Liver (tissue), 9 donors: ENCODE results near the gene CCDC158. TPM values are rescaled to one million over a fixed set of nuclear protein-coding genes. Genes with fewer than 3 reads are reported as not detected.

Experiments
- DNase-seq: peaks from one replicate; pipeline ENCODE4 v3.0.0-alpha.2; 2017; ENCODE audit warnings: low spot score
- H3K27ac ChIP-seq, 2 donors: one replicate each; pipeline ENCODE4 v1.7.0; 2013; ENCODE audit warnings: inconsistent platforms in 2 of 2, low read length in 2 of 2, control low read depth in 1 of 2, low read depth in 1 of 2, mild to moderate bottlenecking in 1 of 2
- H3K27me3 ChIP-seq, 4 donors: one replicate each; pipeline versions ENCODE4 v1.6.1 to v1.7.0; 2013; ENCODE audit warnings: low read length in 3 of 4, inconsistent platforms in 1 of 4, mild to moderate bottlenecking in 1 of 4, moderate library complexity in 1 of 4; ENCODE audit not compliant: control insufficient read depth in 4 of 4, insufficient read depth in 4 of 4
- H3K36me3 ChIP-seq, 4 donors: one replicate each; pipeline versions ENCODE4 v1.6.1 to v1.7.0; 2013; ENCODE audit warnings: low read length in 3 of 4, mild to moderate bottlenecking in 3 of 4, low read depth in 1 of 4, moderate library complexity in 1 of 4; ENCODE audit not compliant: control insufficient read depth in 4 of 4, insufficient read depth in 3 of 4
- H3K4me1 ChIP-seq, 4 donors: one replicate each; pipeline versions ENCODE4 v1.6.1 to v1.7.0; 2013; ENCODE audit warnings: low read length in 3 of 4, mild to moderate bottlenecking in 3 of 4, moderate library complexity in 1 of 4; ENCODE audit not compliant: control insufficient read depth in 4 of 4, insufficient read depth in 4 of 4
- H3K4me3 ChIP-seq, 3 donors: one replicate each; pipeline versions ENCODE4 v1.6.1 to v1.7.0; 2013; ENCODE audit warnings: low read length in 3 of 3, control low read depth in 1 of 3, low read depth in 1 of 3, mild to moderate bottlenecking in 1 of 3
- H3K9ac ChIP-seq, 2 donors: one replicate each; pipeline ENCODE4 v1.7.0; 2013; ENCODE audit warnings: low read length in 2 of 2, mild to moderate bottlenecking in 2 of 2, moderate library complexity in 2 of 2, control low read depth in 1 of 2, low read depth in 1 of 2
- H3K9me3 ChIP-seq, 4 donors: one replicate each; pipeline versions ENCODE4 v1.6.1 to v1.7.0; 2013; ENCODE audit warnings: low read length in 3 of 4; ENCODE audit not compliant: control insufficient read depth in 4 of 4
- FOXA1 ChIP-seq: IDR thresholded peaks from 2 replicates; pipeline ENCODE4 v1.6.1; 2016; ENCODE audit warnings: antibody characterized with exemption
- FOXA2 ChIP-seq: IDR thresholded peaks from 2 replicates; pipeline ENCODE4 v1.6.1; 2016; ENCODE audit warnings: antibody characterized with exemption
- HNF4A ChIP-seq, 2 donors: conservative IDR thresholded peaks; 2 replicates each; pipeline ENCODE4 v1.6.1; 2016; ENCODE audit warnings: antibody characterized with exemption in 2 of 2, mild to moderate bottlenecking in 2 of 2
- HNF4G ChIP-seq: IDR thresholded peaks from 2 replicates; pipeline ENCODE4 v1.6.1; 2016; ENCODE audit warnings: antibody characterized with exemption
- JUND ChIP-seq, 2 donors: IDR thresholded peaks; 2 replicates each; pipeline ENCODE4 v1.6.1; 2016; ENCODE audit warnings: antibody characterized with exemption in 2 of 2
- MAX ChIP-seq: IDR thresholded peaks from 2 replicates; pipeline ENCODE4 v1.6.1; 2016; ENCODE audit warnings: antibody characterized with exemption
- NR2F2 ChIP-seq: IDR thresholded peaks from 2 replicates; pipeline ENCODE4 v1.6.1; 2016; ENCODE audit warnings: antibody characterized with exemption
- RAD21 ChIP-seq, 2 donors: IDR thresholded peaks; 2 replicates each; pipeline ENCODE4 v1.6.1; 2016; ENCODE audit warnings: antibody characterized with exemption in 2 of 2, mild to moderate bottlenecking in 2 of 2
- RXRA ChIP-seq, 2 donors: IDR thresholded peaks; 2 replicates each; pipeline ENCODE4 v1.6.1; 2017 to 2018; ENCODE audit warnings: antibody characterized with exemption in 2 of 2, mild to moderate bottlenecking in 1 of 2
- SP1 ChIP-seq: IDR thresholded peaks from 2 replicates; pipeline ENCODE4 v1.6.1; 2018; ENCODE audit warnings: antibody characterized with exemption, mild to moderate bottlenecking
- TAF1 ChIP-seq: conservative IDR thresholded peaks from 2 replicates; pipeline ENCODE4 v1.6.1; 2016; ENCODE audit warnings: antibody characterized with exemption, mild to moderate bottlenecking
- YY1 ChIP-seq: IDR thresholded peaks from 2 replicates; pipeline ENCODE4 v1.6.1; 2016; ENCODE audit warnings: antibody characterized with exemption, mild to moderate bottlenecking
- WGBS: extraction: QIAGEN DNeasy Blood & Tissue Kit; methylation state at CpG from one replicate; pipeline ENCODE4 v1.1.7; 2013; 5-methylcytosine and 5-hydroxymethylcytosine counted together
- polyA plus RNA-seq, 2 donors: library from polyadenylated mRNA; stranded (reverse) in 1 of 2; unstranded in 1 of 2; fragments of 200-250 nt in 1 of 2; fragments of >200 nt in 1 of 2; fragmentation: Nextera tagmentation in 1 of 2; extraction: Ambion mirVana in 1 of 2; gene quantifications; one replicate each; pipeline versions ENCODE4 v1.2.1 to v1.2.3, GENCODE V29; 2013 to 2015
- total RNA-seq, 2 donors: library from RNA; depleted of rRNA; stranded (reverse); fragments of >200 nt; gene quantifications; one replicate each; pipeline ENCODE4 v1.2.3, GENCODE V29; 2014
- TF ChIP-seq, protein P1 (sequence below): fragments of 150-350 bp; IDR thresholded peaks from 2 replicates; pipeline ENCODE4 v1.5.1; 2017; ENCODE audit warnings: improper control_type of control experiment, low read depth, low read length; ENCODE audit not compliant: missing input control
- TF ChIP-seq, protein P2 (sequence below): IDR thresholded peaks from 2 replicates; pipeline ENCODE4 v1.6.1; 2016; ENCODE audit warnings: antibody characterized with exemption
- TF ChIP-seq, protein P3 (sequence below): IDR thresholded peaks from 2 replicates; pipeline ENCODE4 v1.6.1; 2016; ENCODE audit warnings: antibody characterized with exemption, mild to moderate bottlenecking
- TF ChIP-seq, protein P4 (sequence below): IDR thresholded peaks from 2 replicates; pipeline ENCODE4 v1.6.1; 2016; ENCODE audit warnings: antibody characterized with exemption
- donor health status: healthy.
- donor health status: healthy.
- donor health status: healthy.
- donor health status: healthy.
- donor health status: healthy.

CCDC158 gene
- total and polyA plus RNA-seq, 4 donors, result 0.28 to 4.0 (median 1.1) TPM

GRCh38 chr4:76310683-76311082, 110.3 kb downstream of the CCDC158 start:
- H3K27ac ChIP-seq, result peak overlapping the region; percentile 33 to 84
- TF ChIP-seq, protein P1, sequence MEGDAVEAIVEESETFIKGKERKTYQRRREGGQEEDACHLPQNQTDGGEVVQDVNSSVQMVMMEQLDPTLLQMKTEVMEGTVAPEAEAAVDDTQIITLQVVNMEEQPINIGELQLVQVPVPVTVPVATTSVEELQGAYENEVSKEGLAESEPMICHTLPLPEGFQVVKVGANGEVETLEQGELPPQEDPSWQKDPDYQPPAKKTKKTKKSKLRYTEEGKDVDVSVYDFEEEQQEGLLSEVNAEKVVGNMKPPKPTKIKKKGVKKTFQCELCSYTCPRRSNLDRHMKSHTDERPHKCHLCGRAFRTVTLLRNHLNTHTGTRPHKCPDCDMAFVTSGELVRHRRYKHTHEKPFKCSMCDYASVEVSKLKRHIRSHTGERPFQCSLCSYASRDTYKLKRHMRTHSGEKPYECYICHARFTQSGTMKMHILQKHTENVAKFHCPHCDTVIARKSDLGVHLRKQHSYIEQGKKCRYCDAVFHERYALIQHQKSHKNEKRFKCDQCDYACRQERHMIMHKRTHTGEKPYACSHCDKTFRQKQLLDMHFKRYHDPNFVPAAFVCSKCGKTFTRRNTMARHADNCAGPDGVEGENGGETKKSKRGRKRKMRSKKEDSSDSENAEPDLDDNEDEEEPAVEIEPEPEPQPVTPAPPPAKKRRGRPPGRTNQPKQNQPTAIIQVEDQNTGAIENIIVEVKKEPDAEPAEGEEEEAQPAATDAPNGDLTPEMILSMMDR, result no peak
- TF ChIP-seq RAD21 (IDR thresholded peaks at IDR 0.05), result peak in 1 of 2 donors; percentile 24
- TF ChIP-seq, protein P2, sequence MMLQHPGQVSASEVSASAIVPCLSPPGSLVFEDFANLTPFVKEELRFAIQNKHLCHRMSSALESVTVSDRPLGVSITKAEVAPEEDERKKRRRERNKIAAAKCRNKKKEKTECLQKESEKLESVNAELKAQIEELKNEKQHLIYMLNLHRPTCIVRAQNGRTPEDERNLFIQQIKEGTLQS, result no peak
- no peak for TF ChIP-seq HNF4G
- no peak for TF ChIP-seq HNF4A (conservative IDR thresholded peaks at IDR 0.05)
- no peak for TF ChIP-seq FOXA1
- no peak for TF ChIP-seq JUND (IDR thresholded peaks at IDR 0.05)
- TF ChIP-seq SP1, result no peak
- peak overlapping the region; percentile 86 to 89 for H3K9ac ChIP-seq
- H3K27me3 ChIP-seq, result no peaks in the 10 kb centered on the region
- no peaks in the 10 kb centered on the region for H3K9me3 ChIP-seq
- 27% methylated on average over 4 of the region's 4 CpGs for WGBS
- DNase-seq, result no peak
- H3K4me1 ChIP-seq, result peaks cover 5 to 34% (median 19%) of the 10 kb centered on the region in 4 donors
- H3K36me3 ChIP-seq, result peaks cover 0 to 10% (median 0%) of the 10 kb centered on the region in 4 donors
- peak overlapping the region; percentile 51 to 85 (median 77) for H3K4me3 ChIP-seq

GRCh38 chr4:76309939-76310550, 110.9 kb downstream of the CCDC158 start:
- H3K27ac ChIP-seq, result peak overlapping the region; percentile 33 to 84
- H3K9me3 ChIP-seq, result no peaks in the 10 kb centered on the region
- peak overlapping the region; percentile 51 to 85 (median 77) for H3K4me3 ChIP-seq
- peak overlapping the region in 1 of 2 donors; percentile 45 for H3K9ac ChIP-seq
- WGBS, result 30% methylated on average over 3 of the region's 3 CpGs
- peaks cover 0 to 10% (median 0%) of the 10 kb centered on the region in 4 donors for H3K36me3 ChIP-seq
- H3K4me1 ChIP-seq, result peaks cover 5 to 34% (median 21%) of the 10 kb centered on the region in 4 donors
- DNase-seq, result no peak
- H3K27me3 ChIP-seq, result no peaks in the 10 kb centered on the region
- TF ChIP-seq NR2F2 (no peak), JUND (IDR thresholded peaks at IDR 0.05) (peak in 1 of 2 donors; percentile 8), MAX (peak; percentile 32), FOXA2 (no peak), HNF4A (conservative IDR thresholded peaks at IDR 0.05) (peak in 1 of 2 donors; percentile 60), TAF1 (peak; percentile 7), RAD21 (IDR thresholded peaks at IDR 0.05) (peak in 1 of 2 donors; percentile 11), RXRA (IDR thresholded peaks at IDR 0.05) (peak in 1 of 2 donors; percentile 50), YY1 (peak; percentile 64)
- TF ChIP-seq, protein P3, sequence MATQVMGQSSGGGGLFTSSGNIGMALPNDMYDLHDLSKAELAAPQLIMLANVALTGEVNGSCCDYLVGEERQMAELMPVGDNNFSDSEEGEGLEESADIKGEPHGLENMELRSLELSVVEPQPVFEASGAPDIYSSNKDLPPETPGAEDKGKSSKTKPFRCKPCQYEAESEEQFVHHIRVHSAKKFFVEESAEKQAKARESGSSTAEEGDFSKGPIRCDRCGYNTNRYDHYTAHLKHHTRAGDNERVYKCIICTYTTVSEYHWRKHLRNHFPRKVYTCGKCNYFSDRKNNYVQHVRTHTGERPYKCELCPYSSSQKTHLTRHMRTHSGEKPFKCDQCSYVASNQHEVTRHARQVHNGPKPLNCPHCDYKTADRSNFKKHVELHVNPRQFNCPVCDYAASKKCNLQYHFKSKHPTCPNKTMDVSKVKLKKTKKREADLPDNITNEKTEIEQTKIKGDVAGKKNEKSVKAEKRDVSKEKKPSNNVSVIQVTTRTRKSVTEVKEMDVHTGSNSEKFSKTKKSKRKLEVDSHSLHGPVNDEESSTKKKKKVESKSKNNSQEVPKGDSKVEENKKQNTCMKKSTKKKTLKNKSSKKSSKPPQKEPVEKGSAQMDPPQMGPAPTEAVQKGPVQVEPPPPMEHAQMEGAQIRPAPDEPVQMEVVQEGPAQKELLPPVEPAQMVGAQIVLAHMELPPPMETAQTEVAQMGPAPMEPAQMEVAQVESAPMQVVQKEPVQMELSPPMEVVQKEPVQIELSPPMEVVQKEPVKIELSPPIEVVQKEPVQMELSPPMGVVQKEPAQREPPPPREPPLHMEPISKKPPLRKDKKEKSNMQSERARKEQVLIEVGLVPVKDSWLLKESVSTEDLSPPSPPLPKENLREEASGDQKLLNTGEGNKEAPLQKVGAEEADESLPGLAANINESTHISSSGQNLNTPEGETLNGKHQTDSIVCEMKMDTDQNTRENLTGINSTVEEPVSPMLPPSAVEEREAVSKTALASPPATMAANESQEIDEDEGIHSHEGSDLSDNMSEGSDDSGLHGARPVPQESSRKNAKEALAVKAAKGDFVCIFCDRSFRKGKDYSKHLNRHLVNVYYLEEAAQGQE, result peak; percentile 34
- TF ChIP-seq, protein P4, sequence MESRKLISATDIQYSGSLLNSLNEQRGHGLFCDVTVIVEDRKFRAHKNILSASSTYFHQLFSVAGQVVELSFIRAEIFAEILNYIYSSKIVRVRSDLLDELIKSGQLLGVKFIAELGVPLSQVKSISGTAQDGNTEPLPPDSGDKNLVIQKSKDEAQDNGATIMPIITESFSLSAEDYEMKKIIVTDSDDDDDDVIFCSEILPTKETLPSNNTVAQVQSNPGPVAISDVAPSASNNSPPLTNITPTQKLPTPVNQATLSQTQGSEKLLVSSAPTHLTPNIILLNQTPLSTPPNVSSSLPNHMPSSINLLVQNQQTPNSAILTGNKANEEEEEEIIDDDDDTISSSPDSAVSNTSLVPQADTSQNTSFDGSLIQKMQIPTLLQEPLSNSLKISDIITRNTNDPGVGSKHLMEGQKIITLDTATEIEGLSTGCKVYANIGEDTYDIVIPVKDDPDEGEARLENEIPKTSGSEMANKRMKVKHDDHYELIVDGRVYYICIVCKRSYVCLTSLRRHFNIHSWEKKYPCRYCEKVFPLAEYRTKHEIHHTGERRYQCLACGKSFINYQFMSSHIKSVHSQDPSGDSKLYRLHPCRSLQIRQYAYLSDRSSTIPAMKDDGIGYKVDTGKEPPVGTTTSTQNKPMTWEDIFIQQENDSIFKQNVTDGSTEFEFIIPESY, result no peak
- TF ChIP-seq, protein P1, result no peak
